HG02642 (cell line): ENCODE data around the gene GPI.
"Not testable (repeated sequence)": the region's sequence is repeated elsewhere in the genome, so short reads cannot be mapped to it uniquely, and the experiment has no call there.

Experiments
- ATAC-seq: cut with Tn5 transposase; IDR thresholded peaks from one replicate; pipeline ENCODE4 v1.9.1; 2021; ENCODE audit warnings: mild to moderate bottlenecking; ENCODE audit not compliant: unreplicated experiment, poor library complexity

GPI gene

GRCh38 chr19:34364830-34365462 lies at the start of gene GPI:
GPI (plus strand) TSS chr19:34365196; CDS start chr19:34365267, 71 bp downstream.
- ATAC-seq, result peak; percentile 79

GRCh38 chr19:34316247-34316646 lies 48.7 kb upstream of the GPI start:
- ATAC-seq, result no peak

- no peak for ATAC-seq
These were observed 48.2 kb upstream of the GPI start for GRCh38 chr19:34316741-34317301.

- ATAC-seq, result no peak
These were observed 47.6 kb upstream of the GPI start for GRCh38 chr19:34317311-34317927.

GRCh38 chr19:34319230-34319585 lies 45.8 kb upstream of the GPI start:
- no peak for ATAC-seq

- no peak for ATAC-seq
These were observed 45.2 kb upstream of the GPI start for GRCh38 chr19:34319785-34320184.

- ATAC-seq, result no peak
These were observed 44.7 kb upstream of the GPI start for GRCh38 chr19:34320277-34320676.

GRCh38 chr19:34321735-34322134 lies 43.3 kb upstream of the GPI start:
- ATAC-seq, result no peak

GRCh38 chr19:34323433-34324204 lies 41.4 kb upstream of the GPI start:
- no peak for ATAC-seq

GRCh38 chr19:34324320-34324719 lies 40.7 kb upstream of the GPI start:
- no peak for ATAC-seq

- no peak for ATAC-seq
These were observed 39.8 kb upstream of the GPI start for GRCh38 chr19:34325181-34325580.

- ATAC-seq, result no peak
These were observed 38.8 kb upstream of the GPI start for GRCh38 chr19:34325981-34326787.

- ATAC-seq, result no peak
These were observed 37.1 kb upstream of the GPI start for GRCh38 chr19:34327851-34328250.

GRCh38 chr19:34328982-34329381 lies 36.0 kb upstream of the GPI start:
- ATAC-seq, result no peak

- no peak for ATAC-seq
These were observed 34.9 kb upstream of the GPI start for GRCh38 chr19:34330116-34330515.

- not testable (repeated sequence) for ATAC-seq
These were observed 34.4 kb upstream of the GPI start for GRCh38 chr19:34330596-34330995.

GRCh38 chr19:34331596-34331995 lies 33.4 kb upstream of the GPI start:
- ATAC-seq, result not testable (repeated sequence)

GRCh38 chr19:34332027-34332760 lies 32.8 kb upstream of the GPI start:
- no peak for ATAC-seq

GRCh38 chr19:34335914-34336313 lies 29.1 kb upstream of the GPI start:
- ATAC-seq, result no peak

- no peak for ATAC-seq
These were observed 28.2 kb upstream of the GPI start for GRCh38 chr19:34336781-34337271.
